Central memory CD4-positive, alpha-beta T cell (primary cell): ENCODE results near the gene TRPM2.
"Not testable (repeated sequence)": the region's sequence is repeated elsewhere in the genome, so short reads cannot be mapped to it uniquely, and the experiment has no call there.

ENCODE experiments used
- DNase-seq: peaks from one replicate; pipeline ENCODE4 v3.0.0; 2022

Gene TRPM2

DNA sequence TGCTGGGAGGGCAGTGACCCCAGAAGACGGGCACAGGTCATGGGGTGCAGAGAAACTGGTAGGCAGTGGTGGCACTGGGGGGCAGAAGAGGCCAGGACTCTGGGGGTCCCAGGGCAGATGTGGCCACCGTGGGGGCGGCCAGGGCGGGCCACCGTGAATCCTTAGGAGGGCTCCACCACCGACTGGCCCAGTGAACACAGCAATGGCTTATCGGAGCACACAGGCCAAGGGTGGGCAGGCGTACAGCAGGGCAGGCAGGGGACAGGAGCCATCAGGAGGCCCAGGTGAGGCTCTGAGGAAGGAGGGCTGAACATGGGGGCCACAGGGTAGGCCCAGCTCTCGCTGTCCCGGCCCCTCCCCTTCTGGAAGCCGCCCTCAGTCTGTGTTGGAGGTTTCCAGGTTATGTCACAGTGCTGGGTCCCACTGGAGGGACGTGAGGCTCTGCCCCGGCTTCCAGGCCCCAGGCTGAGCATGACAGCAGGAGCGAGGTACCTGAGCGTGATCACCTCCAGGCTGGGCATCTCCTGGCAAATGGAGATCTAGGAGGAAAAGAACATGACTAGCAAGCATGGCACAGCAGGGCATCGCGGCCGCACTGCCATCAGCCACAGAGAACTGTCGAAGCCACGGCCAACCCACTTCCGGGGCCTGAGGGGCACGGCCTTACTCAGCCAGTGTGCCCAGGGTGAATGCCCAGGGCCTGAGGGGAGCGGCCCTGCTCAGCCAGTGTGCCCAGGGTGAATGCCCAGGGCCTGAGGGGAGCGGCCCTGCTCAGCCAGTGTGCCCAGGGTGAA is 18.0 kb upstream of the TRPM2 start:
- DNase-seq, result no peak

DNA sequence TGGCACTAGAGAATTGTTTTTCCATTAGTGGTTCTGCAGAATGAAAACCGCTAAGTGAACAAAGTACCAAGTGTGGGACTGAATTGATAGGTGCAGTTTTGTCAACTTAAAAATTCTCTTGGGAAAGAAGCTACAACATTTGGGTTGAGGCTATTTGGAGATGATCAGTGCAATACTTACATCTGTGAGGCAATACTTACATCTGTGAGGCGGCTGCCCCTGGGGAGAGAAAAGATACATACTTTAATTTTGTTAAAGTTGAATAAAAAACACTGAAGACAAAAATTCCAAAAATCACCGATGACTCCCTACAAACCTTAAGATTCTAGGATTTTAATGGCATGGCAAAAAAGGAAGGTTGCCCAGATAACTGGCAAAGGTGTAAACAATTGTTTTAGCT is 16.0 kb upstream of the TRPM2 start:
- no peak for DNase-seq

GRCh38 chr21:44337941-44338895 is 15.2 kb upstream of the TRPM2 start:
- DNase-seq, result peak; percentile 45

DNA sequence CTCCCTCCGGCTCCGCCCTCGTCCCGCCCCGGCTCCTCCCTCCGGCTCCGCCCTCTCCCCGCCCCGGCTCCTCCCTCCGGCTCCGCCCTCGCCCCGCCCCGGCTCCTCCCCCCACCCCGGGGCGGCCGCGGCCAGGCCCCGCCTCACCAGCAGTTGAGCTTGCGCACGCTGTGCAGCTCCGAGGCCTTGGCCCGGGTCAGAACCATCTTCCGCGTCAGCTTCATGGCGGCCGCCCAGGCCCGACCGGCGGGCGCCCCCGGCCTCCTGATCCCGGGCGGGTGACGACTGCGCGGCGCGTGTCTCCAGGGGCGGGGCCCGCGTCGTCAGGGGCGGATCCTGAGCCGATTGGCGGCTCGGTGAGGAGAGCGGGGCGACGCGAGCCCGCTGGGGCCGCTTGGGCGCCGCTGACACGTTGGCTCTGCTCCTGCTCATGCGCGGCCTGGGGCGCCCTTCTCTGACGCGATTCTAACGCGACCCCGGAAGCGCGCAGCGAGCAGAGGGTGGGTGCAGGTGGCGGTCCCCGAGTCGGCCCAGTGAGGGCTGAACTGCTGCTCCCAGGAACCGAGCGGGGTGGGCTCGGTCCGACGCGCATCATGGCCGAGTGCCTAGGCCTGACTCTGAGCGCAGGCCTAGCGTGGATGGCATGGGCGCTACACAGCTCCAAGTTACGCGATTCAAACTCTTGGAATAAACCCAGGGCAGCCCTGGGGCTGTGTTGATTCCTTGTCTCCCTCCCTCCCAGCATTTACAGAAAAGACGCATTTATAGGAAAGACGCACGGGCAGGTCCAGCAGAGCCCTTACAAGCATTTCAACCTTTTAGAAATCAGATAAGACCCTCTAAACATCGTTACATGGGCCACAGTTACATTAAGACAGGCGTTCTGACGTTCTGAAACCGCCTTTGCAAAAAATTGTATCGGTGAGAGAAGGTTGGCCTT is 14.2 kb upstream of the TRPM2 start, which contains the start of gene CFAP410:
Gene CFAP410 (minus strand): TSS at position 420 of the 940 bp plus-strand sequence. CDS start 196 bp downstream, at position 224.
- peak; percentile 95 for DNase-seq

DNA sequence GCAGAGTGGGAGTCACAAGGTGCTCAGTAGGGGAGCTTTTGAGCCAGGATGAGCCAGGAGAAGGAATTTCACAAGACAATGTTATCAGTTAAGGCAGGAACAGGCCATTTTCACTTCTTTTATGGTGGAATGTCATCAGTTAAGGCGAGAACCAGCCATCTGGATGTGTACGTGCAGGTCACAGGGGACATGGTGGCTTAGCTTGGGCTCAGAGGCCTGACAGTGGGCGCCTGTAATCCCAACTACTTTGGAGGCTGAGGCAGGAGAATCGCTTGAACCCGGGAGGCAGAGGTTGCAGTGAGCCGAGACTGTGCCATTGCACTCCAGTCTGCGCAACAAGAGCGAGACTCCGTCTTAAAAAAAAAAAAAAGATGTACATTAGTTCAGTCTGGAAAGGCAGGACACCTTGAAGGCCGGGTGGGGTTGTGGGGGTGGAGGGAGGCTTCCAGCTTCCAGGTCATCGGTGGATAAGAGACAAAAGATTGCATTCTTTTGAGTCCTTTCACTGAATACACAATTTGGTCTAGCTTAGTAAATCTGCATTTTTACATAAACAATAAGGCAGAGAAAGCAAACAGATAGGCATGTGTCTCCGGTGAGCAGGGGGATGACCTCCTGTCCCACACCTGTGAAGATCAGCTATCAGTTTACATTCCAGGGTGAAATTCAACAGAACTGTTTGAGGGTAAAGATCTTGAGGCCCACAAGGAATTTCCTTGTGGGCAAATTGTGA is 11.5 kb upstream of the TRPM2 start:
- DNase-seq, result not testable (repeated sequence)

DNA sequence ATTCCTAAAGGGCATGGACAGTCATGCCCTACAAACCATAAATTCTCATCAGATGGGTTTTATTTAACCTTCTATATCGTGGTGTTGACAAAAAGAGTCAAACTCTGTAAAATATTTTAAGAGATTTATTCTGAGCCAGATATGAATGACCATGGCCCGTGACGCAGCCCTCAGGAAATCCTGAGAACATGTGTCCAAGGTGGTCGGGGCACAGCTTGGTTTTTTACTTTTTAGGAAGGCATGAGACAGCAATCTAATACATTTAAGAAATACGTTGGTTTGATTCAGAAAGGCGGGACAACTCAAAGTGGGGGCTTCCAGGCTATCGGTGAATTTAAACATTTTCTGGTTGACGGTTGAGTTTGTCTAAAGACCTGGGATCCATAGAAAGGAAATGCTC is 10.4 kb upstream of the TRPM2 start:
- not testable (repeated sequence) for DNase-seq

- DNase-seq, result no peak
Measured at GRCh38 chr21:44344541-44345183, 8.8 kb upstream of the TRPM2 start.

- no peak for DNase-seq
Measured at GRCh38 chr21:44345495-44345894, 7.9 kb upstream of the TRPM2 start.

DNA sequence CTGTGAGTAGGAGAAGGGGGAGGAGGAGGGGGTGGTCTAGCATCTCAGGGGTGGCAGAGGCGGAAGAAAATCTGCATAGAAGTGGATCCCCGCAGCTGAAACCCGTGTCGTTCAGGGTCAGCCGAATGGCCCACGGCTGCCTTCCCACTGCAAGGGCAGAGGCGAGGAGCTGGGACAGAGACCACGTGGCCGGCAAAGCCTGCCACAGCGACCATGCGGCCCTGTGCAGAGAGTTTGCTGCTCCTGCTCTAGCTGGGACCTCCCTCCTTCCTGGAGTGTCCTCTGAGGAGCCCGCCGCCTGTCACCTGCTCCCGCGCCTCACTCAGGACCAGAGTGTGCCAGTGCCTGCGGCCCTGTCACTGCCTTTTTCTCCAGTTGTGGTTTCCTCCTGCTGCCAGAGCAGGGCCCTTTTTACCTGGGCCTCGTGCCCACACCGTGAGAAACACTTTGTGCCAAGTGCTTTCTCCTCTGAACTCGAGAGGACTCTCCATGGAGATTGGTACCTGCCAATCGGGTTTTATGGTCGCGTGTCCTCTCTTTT is 5.4 kb upstream of the TRPM2 start:
- DNase-seq, result no peak

DNA sequence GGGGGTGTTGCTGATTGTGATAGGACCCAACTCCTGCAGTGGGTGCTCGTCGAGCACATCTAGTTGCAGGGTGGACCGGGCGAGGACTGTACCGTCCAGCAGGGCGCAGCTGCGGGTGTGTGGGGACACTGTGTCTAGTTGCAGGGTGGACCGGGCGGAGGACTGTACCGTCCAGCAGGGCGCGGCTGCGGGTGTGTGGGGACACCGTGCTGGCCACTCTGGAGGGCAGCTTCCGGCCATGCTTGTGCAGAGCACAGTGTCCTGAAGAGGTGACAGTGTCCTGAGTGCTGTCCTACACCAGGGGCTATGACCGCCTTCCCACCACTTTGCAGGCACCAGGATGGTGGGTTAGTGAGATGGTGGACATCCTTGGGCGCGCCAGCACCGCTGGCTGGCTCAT is 4.6 kb upstream of the TRPM2 start:
- DNase-seq, result no peak

- no peak for DNase-seq
Measured at GRCh38 chr21:44349416-44349846, 4.0 kb upstream of the TRPM2 start.

- DNase-seq, result no peak
Measured at GRCh38 chr21:44349847-44350772, 3.3 kb upstream of the TRPM2 start.

DNA sequence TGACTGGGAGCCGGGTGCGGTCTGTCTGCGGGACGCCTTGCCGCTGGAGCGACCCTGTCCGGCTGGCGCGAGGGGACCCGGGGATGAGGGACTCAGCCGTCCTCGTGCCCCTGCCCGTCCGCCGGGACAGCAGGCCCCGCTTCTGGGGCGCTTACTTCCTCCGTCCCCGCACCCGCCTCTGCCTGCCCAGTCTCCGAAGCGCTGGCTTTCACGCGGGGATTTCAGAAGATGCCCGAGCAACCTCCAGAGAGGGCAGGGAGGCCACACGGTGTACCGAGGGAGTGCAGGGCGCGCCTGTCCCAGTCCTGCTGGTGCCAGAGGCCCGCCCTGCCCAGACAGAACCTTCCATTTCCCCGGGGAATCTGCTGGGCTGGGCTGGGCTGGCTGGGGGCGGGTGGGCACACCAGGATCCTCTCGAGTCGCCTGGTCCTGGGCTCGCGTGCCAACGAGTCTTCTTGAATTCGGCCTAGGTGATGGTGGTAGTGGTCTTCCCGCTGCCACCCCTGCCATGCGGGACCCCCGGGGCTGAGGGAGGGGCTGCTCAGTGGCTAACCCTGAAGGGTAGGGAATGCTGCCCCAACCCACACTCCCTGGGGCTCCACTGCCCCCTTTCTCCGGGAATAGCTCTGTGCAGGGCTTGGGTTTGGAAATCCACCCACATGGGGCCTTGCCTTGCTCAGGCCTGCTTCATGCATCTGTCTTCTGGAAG is 2.5 kb upstream of the TRPM2 start:
- no peak for DNase-seq

- no peak for DNase-seq
Measured at GRCh38 chr21:44351535-44352252, 1.7 kb upstream of the TRPM2 start.

GRCh38 chr21:44352253-44352860 is 1.1 kb upstream of the TRPM2 start:
- DNase-seq, result no peak

DNA sequence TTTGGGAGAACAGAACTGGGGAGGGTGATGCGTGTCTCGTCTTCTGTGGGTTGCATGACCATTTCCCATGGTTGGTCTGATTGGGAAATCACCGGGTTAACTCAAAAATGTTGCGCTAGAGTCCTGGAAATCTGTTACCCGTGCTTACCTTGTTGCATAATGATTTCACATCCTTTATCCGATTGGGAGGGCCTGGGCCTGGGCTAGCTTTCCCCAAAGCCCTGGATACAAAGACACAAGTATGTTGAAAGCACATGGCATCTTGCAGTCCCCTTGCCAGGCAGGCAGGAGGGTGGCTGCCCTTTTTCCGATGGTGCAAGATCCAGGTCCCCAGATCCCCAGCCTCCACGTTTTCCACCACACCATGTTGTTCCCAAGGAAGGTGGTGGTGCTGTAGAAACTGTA is 582 bp downstream of the TRPM2 start:
- no peak for DNase-seq

GRCh38 chr21:44354775-44355771 is 1.7 kb downstream of the TRPM2 start:
- no peak for DNase-seq
